Trophoblast cell (in vitro differentiated cells and primary cell): ENCODE results near the gene SLAMF9. TPM values are rescaled to one million over a fixed set of nuclear protein-coding genes. Genes with fewer than 3 reads are reported as not detected.

Source experiments
- DNase-seq, 2 donors: peaks; one replicate each; pipeline ENCODE4 v3.0.0-alpha.2; 2016
- H2AFZ ChIP-seq: 2 replicates; pipeline ENCODE4 v1.6.1; 2013; ENCODE audit warnings: low read length, moderate library complexity, mild to moderate bottlenecking; ENCODE audit not compliant: insufficient read depth, poor library complexity
- H2AK5ac ChIP-seq: 2 replicates; pipeline ENCODE4 v1.6.1; 2013; ENCODE audit warnings: mild to moderate bottlenecking, low read length
- H2BK120ac ChIP-seq: 2 replicates; pipeline ENCODE4 v1.6.1; 2013; ENCODE audit warnings: low read length, mild to moderate bottlenecking, moderate library complexity; ENCODE audit not compliant: insufficient read depth, poor library complexity
- H2BK12ac ChIP-seq: 2 replicates; pipeline ENCODE4 v1.6.1; 2013; ENCODE audit warnings: mild to moderate bottlenecking, low read length, moderate library complexity
- H2BK5ac ChIP-seq: 2 replicates; pipeline ENCODE4 v1.6.1; 2013; ENCODE audit warnings: low read length, low read depth, moderate library complexity, mild to moderate bottlenecking; ENCODE audit not compliant: poor library complexity
- H3K14ac ChIP-seq: 2 replicates; pipeline ENCODE4 v1.6.1; 2013; ENCODE audit warnings: mild to moderate bottlenecking, low read length
- H3K18ac ChIP-seq: 2 replicates; pipeline ENCODE4 v1.6.1; 2013; ENCODE audit warnings: mild to moderate bottlenecking, low read length
- H3K23ac ChIP-seq: 2 replicates; pipeline ENCODE4 v1.6.1; 2013; ENCODE audit warnings: low read length
- H3K27ac ChIP-seq: 2 replicates; pipeline ENCODE4 v1.5.1; 2013; ENCODE audit warnings: low read depth, mild to moderate bottlenecking, inconsistent platforms, low read length, moderate library complexity
- H3K27me3 ChIP-seq: 2 replicates; pipeline ENCODE4 v1.6.1; 2013; ENCODE audit warnings: inconsistent platforms, mild to moderate bottlenecking, low read length, moderate library complexity; ENCODE audit not compliant: insufficient read depth
- H3K36me3 ChIP-seq, 2 experiments: 1 replicate in 1 of 2; 2 replicates in 1 of 2; pipeline ENCODE4 v1.6.1; 2013; ENCODE audit warnings: low read length in 2 of 2, mild to moderate bottlenecking in 2 of 2, moderate library complexity in 1 of 2; ENCODE audit not compliant: insufficient read depth in 2 of 2, control insufficient read depth in 1 of 2
- H3K4ac ChIP-seq: 2 replicates; pipeline ENCODE4 v1.6.1; 2013; ENCODE audit warnings: low read depth, mild to moderate bottlenecking, low read length, moderate library complexity
- H3K4me1 ChIP-seq, 2 experiments: 1 replicate in 1 of 2; 2 replicates in 1 of 2; pipeline ENCODE4 v1.6.1; 2013; ENCODE audit warnings: low read length in 2 of 2, mild to moderate bottlenecking in 2 of 2, moderate library complexity in 1 of 2; ENCODE audit not compliant: insufficient read depth in 2 of 2, control insufficient read depth in 1 of 2
- H3K4me2 ChIP-seq: 2 replicates; pipeline ENCODE4 v1.6.1; 2013; ENCODE audit warnings: inconsistent platforms, mild to moderate bottlenecking, low read length, moderate library complexity
- H3K4me3 ChIP-seq: 2 replicates; pipeline ENCODE4 v1.5.1; 2013; ENCODE audit warnings: mild to moderate bottlenecking, low read depth, low read length, inconsistent platforms
- H3K79me1 ChIP-seq: one replicate; pipeline ENCODE4 v1.6.1; 2013; ENCODE audit warnings: low read length
- H3K79me2 ChIP-seq: 2 replicates; pipeline ENCODE4 v1.6.1; 2013; ENCODE audit warnings: low read length, mild to moderate bottlenecking; ENCODE audit not compliant: control insufficient read depth, insufficient read depth, poor library complexity
- H3K9ac ChIP-seq: 2 replicates; pipeline ENCODE4 v1.6.1; 2013; ENCODE audit warnings: mild to moderate bottlenecking, low read length
- H3K9me3 ChIP-seq: 2 replicates; pipeline ENCODE4 v1.6.1; 2013; ENCODE audit warnings: low read depth, mild to moderate bottlenecking, control low read depth, inconsistent platforms, low read length; ENCODE audit not compliant: insufficient read depth
- H4K12ac ChIP-seq: 2 replicates; pipeline ENCODE4 v1.6.1; 2013; ENCODE audit warnings: low read depth, mild to moderate bottlenecking, low read length, moderate library complexity
- H4K8ac ChIP-seq: 2 replicates; pipeline ENCODE4 v1.6.1; 2013; ENCODE audit warnings: low read depth, mild to moderate bottlenecking, low read length, moderate library complexity
- H4K91ac ChIP-seq: one replicate; pipeline ENCODE4 v1.6.1; 2013; ENCODE audit warnings: low read depth, mild to moderate bottlenecking, low read length, moderate library complexity
- WGBS: extraction: QIAGEN DNeasy Blood & Tissue Kit; methylation state at CpG from one replicate; pipeline ENCODE4 v1.1.7; 2013; ENCODE audit warnings: missing lambda C conversion rate; ENCODE audit not compliant: insufficient read length, insufficient coverage; ENCODE audit errors: extremely low coverage; 5-methylcytosine and 5-hydroxymethylcytosine counted together
- polyA plus RNA-seq: library from polyadenylated mRNA; stranded (reverse); fragments of 200-250 nt; gene quantifications from 2 replicates; pipeline ENCODE4 v1.2.3, GENCODE V29; 2013

SLAMF9 gene
- polyA plus RNA-seq = not detected in 2 replicates

DNA sequence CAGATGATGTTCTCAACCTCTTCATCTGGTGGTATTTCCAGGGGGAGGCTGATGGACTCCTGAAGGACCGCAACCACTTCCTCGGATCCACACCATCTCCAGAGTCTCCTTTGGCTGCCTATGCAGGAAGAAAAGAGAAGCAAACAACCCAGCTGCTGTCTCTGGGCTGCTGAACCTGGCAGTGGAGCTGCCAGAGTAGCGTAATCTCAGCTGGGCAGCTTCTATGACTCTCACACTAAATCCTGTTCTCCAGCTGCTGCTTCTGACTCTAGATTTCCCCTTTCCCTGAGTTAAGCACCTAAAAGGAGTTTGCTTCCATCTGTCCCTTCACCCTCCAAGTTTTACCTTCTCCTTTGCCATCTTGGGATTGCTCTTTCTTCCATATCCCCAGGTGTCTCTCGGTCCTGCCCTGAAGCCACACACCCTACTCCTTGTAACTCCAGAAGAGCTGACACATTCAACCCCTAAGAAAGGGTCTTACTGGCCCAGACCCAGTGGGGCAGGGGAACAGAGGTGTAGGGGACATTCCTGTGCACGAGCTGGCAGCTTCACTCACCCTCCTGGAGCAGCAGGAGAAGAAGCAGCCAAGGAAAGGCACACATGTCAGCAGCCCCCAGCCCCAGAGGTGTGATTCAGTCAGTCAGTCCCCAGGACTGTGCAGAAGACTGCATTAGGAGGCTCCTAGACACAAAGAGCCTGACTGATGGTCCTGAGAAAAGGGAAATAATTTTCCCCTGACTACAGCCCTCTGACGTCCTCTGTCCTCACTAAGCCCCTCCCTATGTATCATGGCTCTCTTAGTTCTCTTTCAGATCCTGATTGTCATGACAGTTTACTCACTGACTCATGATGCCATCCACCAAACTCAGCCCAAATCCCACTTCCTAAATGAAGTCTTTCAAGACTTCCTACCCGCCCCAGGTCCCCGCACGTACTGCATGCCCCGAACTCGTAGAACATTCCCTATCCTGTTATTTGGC, at the start of gene SLAMF9:
Gene SLAMF9 (minus strand): TSS at position 702 of the 980 bp plus-strand sequence. CDS start 100 bp downstream, at position 602.
- no peak within 1 kb of the TSS for H2AFZ ChIP-seq
- no peaks in the 10 kb centered on the region for H3K79me1 ChIP-seq
- H3K4ac ChIP-seq = no peak within 1 kb of the TSS
- no peak within 1 kb of the TSS for H2BK120ac ChIP-seq
- H2AK5ac ChIP-seq = no peak within 1 kb of the TSS
- H3K18ac ChIP-seq = no peak within 1 kb of the TSS
- no peak within 1 kb of the TSS for H4K91ac ChIP-seq
- H4K12ac ChIP-seq = no peak within 1 kb of the TSS
- H3K4me1 ChIP-seq = peaks cover 0 to 2% of the 10 kb centered on the region in 2 experiments
- no peaks in the 10 kb centered on the region for H3K27me3 ChIP-seq
- H2BK12ac ChIP-seq = no peak within 1 kb of the TSS
- H3K14ac ChIP-seq = no peak within 1 kb of the TSS
- no peak within 1 kb of the TSS for H2BK5ac ChIP-seq
- no peak within 1 kb of the TSS for H3K23ac ChIP-seq
- H3K79me2 ChIP-seq = no peaks in the 10 kb centered on the region
- H3K9ac ChIP-seq = no peak within 1 kb of the TSS
- WGBS = no CpG with 5 or more reads among the region's 11 CpGs
- no peak within 1 kb of the TSS for H3K4me2 ChIP-seq
- no peaks in the 10 kb centered on the region for H3K36me3 ChIP-seq
- peak in 1 of 2 donors; percentile 24 for DNase-seq
- peaks cover 2% of the 10 kb centered on the region for H3K9me3 ChIP-seq
- no peak within 1 kb of the TSS for H4K8ac ChIP-seq
- no peak within 1 kb of the TSS for H3K27ac ChIP-seq
- no peak within 1 kb of the TSS for H3K4me3 ChIP-seq

DNA sequence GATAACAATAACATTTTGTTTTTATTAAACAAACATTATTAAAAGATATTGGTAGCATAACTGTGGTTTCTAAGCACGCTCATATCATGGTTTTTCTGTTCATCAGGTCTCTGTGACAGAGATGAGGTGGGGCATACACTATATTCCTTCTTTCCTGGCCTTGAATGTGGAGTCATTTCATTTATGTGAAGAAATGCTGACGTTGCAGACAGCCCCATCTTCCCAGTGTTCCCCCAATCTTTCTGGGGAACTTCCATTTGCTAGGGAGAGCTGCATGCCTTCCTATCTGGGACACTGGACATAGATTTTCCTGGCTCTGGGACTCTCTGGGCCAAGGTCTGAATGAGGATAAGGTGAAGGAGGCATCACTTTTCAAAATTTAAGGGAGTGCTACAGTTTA, 47.4 kb upstream of the SLAMF9 start:
- Histone ChIP-seq H3K23ac (no peak overlapping the region), H3K79me1 (no peaks in the 10 kb centered on the region), H3K18ac (no peak overlapping the region), H3K4me1 (peaks cover 0 to 2% of the 10 kb centered on the region in 2 experiments), H2BK120ac (no peak overlapping the region), H2AK5ac (no peak overlapping the region), H4K12ac (no peak overlapping the region), H3K4me2 (no peak overlapping the region), H2BK5ac (no peak overlapping the region), H4K91ac (no peak overlapping the region), H3K4me3 (no peak overlapping the region), H3K27me3 (no peaks in the 10 kb centered on the region), H3K36me3 (no peaks in the 10 kb centered on the region), H3K4ac (no peak overlapping the region), H3K27ac (no peak overlapping the region), H2BK12ac (no peak overlapping the region), H3K14ac (no peak overlapping the region), H3K79me2 (no peaks in the 10 kb centered on the region), H3K9ac (no peak overlapping the region), H4K8ac (no peak overlapping the region), H3K9me3 (peaks cover 1% of the 10 kb centered on the region), H2AFZ (no peak overlapping the region)
- no peak for DNase-seq
- WGBS = no CpG with 5 or more reads among the region's 2 CpGs

DNA sequence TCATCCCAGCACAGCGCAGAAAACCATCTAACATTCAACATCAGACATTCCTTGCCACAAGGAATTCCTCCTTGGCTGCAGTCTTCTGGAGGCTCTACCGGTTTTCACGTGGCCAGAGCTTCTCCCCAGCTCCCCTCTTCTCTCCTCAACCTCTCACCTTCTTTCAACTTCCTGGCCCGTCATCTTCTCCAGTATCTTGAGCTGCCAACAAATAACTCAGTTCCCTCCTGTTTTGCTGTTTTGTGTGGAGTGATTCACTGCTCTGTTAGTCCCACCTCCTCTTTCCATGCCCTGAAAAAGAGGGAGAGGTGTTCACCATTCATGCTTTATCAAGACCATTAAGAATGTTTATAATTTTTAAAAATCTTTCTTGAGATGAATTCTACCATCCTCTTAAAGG, 45.2 kb upstream of the SLAMF9 start:
- Histone ChIP-seq H3K9me3 (peaks cover under 1% of the 10 kb centered on the region), H3K27ac (no peak overlapping the region), H3K4me3 (no peak overlapping the region), H3K9ac (no peak overlapping the region), H4K8ac (no peak overlapping the region), H3K14ac (no peak overlapping the region), H2BK120ac (no peak overlapping the region), H3K18ac (no peak overlapping the region), H3K4me2 (no peak overlapping the region), H3K23ac (no peak overlapping the region), H4K91ac (no peak overlapping the region), H3K27me3 (no peaks in the 10 kb centered on the region), H2BK12ac (no peak overlapping the region), H3K4ac (no peak overlapping the region), H2AFZ (no peak overlapping the region), H4K12ac (no peak overlapping the region), H2BK5ac (no peak overlapping the region), H3K4me1 (peaks cover 0 to 2% of the 10 kb centered on the region in 2 experiments), H2AK5ac (no peak overlapping the region), H3K36me3 (no peaks in the 10 kb centered on the region), H3K79me2 (no peaks in the 10 kb centered on the region), H3K79me1 (no peaks in the 10 kb centered on the region)
- no CpG with 5 or more reads among the region's 4 CpGs for WGBS
- no peak for DNase-seq

DNA sequence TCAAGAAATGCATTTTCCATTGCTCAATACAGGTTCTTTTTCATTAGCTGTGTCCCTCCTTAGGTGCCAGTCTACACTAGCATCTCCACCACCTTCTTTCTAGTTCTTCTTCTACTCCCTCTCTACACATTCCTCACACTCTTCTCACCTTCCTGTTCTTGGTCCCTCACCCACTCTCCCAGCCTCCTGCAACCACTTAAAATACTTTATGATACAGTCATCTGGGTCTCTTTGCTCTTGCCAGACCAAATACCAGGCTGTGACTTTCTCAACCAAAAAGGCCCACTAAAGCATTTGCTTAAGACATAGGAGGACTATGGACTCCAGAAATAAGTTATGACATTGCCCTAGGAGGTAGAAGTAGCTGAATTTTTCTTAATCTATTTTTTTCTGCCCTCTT, 42.6 kb upstream of the SLAMF9 start:
- H3K23ac ChIP-seq = no peak overlapping the region
- H3K4me2 ChIP-seq = no peak overlapping the region
- H3K9me3 ChIP-seq = no peaks in the 10 kb centered on the region
- H3K18ac ChIP-seq = no peak overlapping the region
- no peaks in the 10 kb centered on the region for H3K27me3 ChIP-seq
- H3K4ac ChIP-seq = no peak overlapping the region
- H4K91ac ChIP-seq = no peak overlapping the region
- no peak overlapping the region for H2BK5ac ChIP-seq
- no peaks in the 10 kb centered on the region for H3K79me1 ChIP-seq
- peaks cover 0 to 2% of the 10 kb centered on the region in 2 experiments for H3K4me1 ChIP-seq
- no peak overlapping the region for H3K4me3 ChIP-seq
- H3K27ac ChIP-seq = no peak overlapping the region
- no peak overlapping the region for H4K12ac ChIP-seq
- no peak overlapping the region for H2BK120ac ChIP-seq
- no peak overlapping the region for H3K9ac ChIP-seq
- H2AFZ ChIP-seq = no peak overlapping the region
- no peak overlapping the region for H4K8ac ChIP-seq
- H2AK5ac ChIP-seq = no peak overlapping the region
- H3K79me2 ChIP-seq = no peaks in the 10 kb centered on the region
- H2BK12ac ChIP-seq = no peak overlapping the region
- no peaks in the 10 kb centered on the region for H3K36me3 ChIP-seq
- H3K14ac ChIP-seq = no peak overlapping the region
- peak; percentile 56 to 76 for DNase-seq
